Astrocyte of the cerebellum (primary cell): ENCODE measurements around the gene LAMTOR4.
A peak's percentile ranks its signal among the peaks of the same experiment; 100 is the strongest.

Experiments
- DNase-seq: peaks from one replicate; pipeline ENCODE4 v3.0.0-alpha.2; 2011; ENCODE audit warnings: low read depth
- H3K4me3 ChIP-seq: 2 replicates; pipeline ENCODE4 v1.5.1; 2011; ENCODE audit warnings: mild to moderate bottlenecking, low read depth, low read length, moderate library complexity
- CTCF ChIP-seq: IDR thresholded peaks from 2 replicates; pipeline ENCODE4 v1.5.1; 2012; ENCODE audit warnings: low read length, low read depth, moderate library complexity, mild to moderate bottlenecking; ENCODE audit errors: missing control alignments
- in situ Hi-C: cut with HindIII; loops from 2 replicates; pipeline ENCODE4 v1.10.0; 2017; ENCODE audit warnings: low sequenced_read_pairs

Gene LAMTOR4

GRCh38 chr7:100157334-100158228 is 8.9 kb downstream of the LAMTOR4 start:
- DNase-seq, result no peak
- TF ChIP-seq CTCF, result peak; percentile 25

GRCh38 chr7:100158229-100159098 is 9.7 kb downstream of the LAMTOR4 start, which contains the start of gene TRAPPC14:
TRAPPC14 (minus strand) TSS chr7:100158723; CDS start chr7:100158499, 224 bp downstream.
- no peak for TF ChIP-seq CTCF
- DNase-seq, result peak; percentile 55
- in situ Hi-C loops, result no loop called here
- peak within 1 kb of the TSS; percentile 76 for H3K4me3 ChIP-seq

More at GRCh38 chr7:100157334-100158228, 8.9 kb downstream of the LAMTOR4 start:
- H3K4me3 ChIP-seq, result peak overlapping the region; percentile 76
- in situ Hi-C loops, result no loop called here

GRCh38 chr7:100159099-100159623 is 10.4 kb downstream of the LAMTOR4 start:
- H3K4me3 ChIP-seq, result peak overlapping the region; percentile 76
- in situ Hi-C loops, result no loop called here

GRCh38 chr7:100160067-100160466 is 11.3 kb downstream of the LAMTOR4 start:
- in situ Hi-C loops, result no loop called here
- no peak overlapping the region for H3K4me3 ChIP-seq
- DNase-seq, result no peak
- TF ChIP-seq CTCF, result no peak

More at GRCh38 chr7:100159099-100159623, 10.4 kb downstream of the LAMTOR4 start:
- no peak for DNase-seq
- no peak for TF ChIP-seq CTCF

- in situ Hi-C loops, result no loop called here
- TF ChIP-seq CTCF, result no peak
Measured at GRCh38 chr7:100163006-100163531, 14.4 kb downstream of the LAMTOR4 start.

GRCh38 chr7:100163871-100164270 is 15.2 kb downstream of the LAMTOR4 start:
- no peak for DNase-seq
- in situ Hi-C loops, result no loop called here
- H3K4me3 ChIP-seq, result no peak overlapping the region
- TF ChIP-seq CTCF, result no peak

More at GRCh38 chr7:100163006-100163531, 14.4 kb downstream of the LAMTOR4 start:
- DNase-seq, result no peak
- no peak overlapping the region for H3K4me3 ChIP-seq
